ENCODE measurements around the gene PPP1R37. TPM values are rescaled to one million over a fixed set of nuclear protein-coding genes. Genes with fewer than 3 reads are reported as not detected.

PPP1R37 gene
- total RNA-seq, 4 donors from 2014 or later = 37.4 to 55.2 (median 52.1) TPM

GRCh38 chr19:45076851-45077730 is 15.9 kb upstream of the PPP1R37 start:
- TF ChIP-seq POLR2A (IDR thresholded peaks at IDR 0.05) = no peak
- no peak for TF ChIP-seq CTCF (IDR thresholded peaks at IDR 0.05)
- no peak overlapping the region for H3K4me3 ChIP-seq (ENCODE audit: low read depth, poor library complexity, severe bottlenecking)
- DNase-seq (ENCODE audit: low spot score in 2 of 2) = no peak
- intact Hi-C loops (cut with DNase I; ENCODE audit: low total_unique reads) = no loop called here
- 55 to 60% methylated on average over 15 of the region's 15 CpGs for WGBS, 2 donors

GRCh38 chr19:45078390-45079062 is 14.5 kb upstream of the PPP1R37 start:
- WGBS, 2 donors = 58 to 60% methylated on average over 10 of the region's 10 CpGs
- TF ChIP-seq POLR2A (IDR thresholded peaks at IDR 0.05) (no peak), CTCF (IDR thresholded peaks at IDR 0.05) (no peak)
- intact Hi-C loops (cut with DNase I; ENCODE audit: low total_unique reads) = no loop called here
- no peak for DNase-seq (ENCODE audit: low spot score in 2 of 2)
- no peak overlapping the region for H3K4me3 ChIP-seq (ENCODE audit: low read depth, poor library complexity, severe bottlenecking)

- DNase-seq (ENCODE audit: low spot score in 2 of 2) = peak; percentile 54 to 95
- 0 to 1% methylated on average over 30 to 55 of the region's 61 CpGs for WGBS, 2 donors
- peak within 1 kb of the TSS; percentile 88 for H3K4me3 ChIP-seq (ENCODE audit: low read depth, poor library complexity, severe bottlenecking)
- no peak for TF ChIP-seq CTCF (IDR thresholded peaks at IDR 0.05)
- TF ChIP-seq POLR2A (IDR thresholded peaks at IDR 0.05) = no peak
- intact Hi-C loops (cut with DNase I; ENCODE audit: low total_unique reads) = no loop called here
Measured at GRCh38 chr19:45079063-45079910, 13.7 kb upstream of the PPP1R37 start, which contains the start of gene GEMIN7. TSS of gene GEMIN7 (plus strand) at chr19:45079260. CDS start at chr19:45090115, 10,855 bp downstream.

GRCh38 chr19:45079911-45080370 is 13.0 kb upstream of the PPP1R37 start:
- WGBS, 2 donors = 7 to 11% methylated on average over 5 to 6 of the region's 6 CpGs
- TF ChIP-seq CTCF (IDR thresholded peaks at IDR 0.05) (no peak), POLR2A (IDR thresholded peaks at IDR 0.05) (no peak)
- no peak for DNase-seq (ENCODE audit: low spot score in 2 of 2)
- H3K4me3 ChIP-seq (ENCODE audit: low read depth, poor library complexity, severe bottlenecking) = peak overlapping the region; percentile 88
- intact Hi-C loops (cut with DNase I; ENCODE audit: low total_unique reads) = no loop called here

- no peak overlapping the region for H3K4me3 ChIP-seq (ENCODE audit: low read depth, poor library complexity, severe bottlenecking)
- intact Hi-C loops (cut with DNase I; ENCODE audit: low total_unique reads) = no loop called here
- DNase-seq (ENCODE audit: low spot score in 2 of 2) = no peak
- whole genome bisulfite sequencing, 2 donors = 88 to 95% methylated on average over 5 of the region's 5 CpGs
- TF ChIP-seq CTCF (IDR thresholded peaks at IDR 0.05) (no peak), POLR2A (IDR thresholded peaks at IDR 0.05) (no peak)
Measured at GRCh38 chr19:45082170-45082569, 10.8 kb upstream of the PPP1R37 start.

Measured in lower leg skin (tissue), 4 donors.